A673 (cell line): Measurements from ENCODE around the gene OAS2. TPM values are rescaled to one million over a fixed set of nuclear protein-coding genes. Genes with fewer than 3 reads are reported as not detected.

ENCODE experiments used
- BruUV-seq: library from RNA; stranded (reverse); fragments of 400-500 nt; replicated peaks from 2 replicates; lab custom pipeline; 2021; lab: Mats Ljungman, UMichigan
- CTCF ChIA-PET: fragments of 300-600 bp; sonication (Branson Sonifier 250); formaldehyde crosslinking; loops from one replicate; lab custom pipeline; 2022; ENCODE audit warnings: antibody characterized with exemption; lab: Charles Lee
- POLR2A ChIA-PET: fragments of 300-600 bp; sonication (Branson Sonifier 250); formaldehyde crosslinking; loops from one replicate; lab custom pipeline; 2022; ENCODE audit warnings: antibody characterized with exemption; ENCODE audit not compliant: low non-redundant PET; lab: Charles Lee
- DNase-seq: peaks from one replicate; pipeline ENCODE4 v3.0.0-alpha.2; 2015; ENCODE audit warnings: low spot score
- H3K27ac ChIP-seq: fragments of 200-600 bp; sonication (generic); 2 replicates; pipeline ENCODE4 v1.5.1; 2016; ENCODE audit warnings: mixed run types, low read depth, mild to moderate bottlenecking, mixed read lengths, antibody characterized with exemption, low read length; ENCODE audit not compliant: poor library complexity, severe bottlenecking
- H3K27me3 ChIP-seq: fragments of 200-600 bp; sonication (generic); replicated peaks from 2 replicates; pipeline ENCODE4 v1.6.1; 2017; ENCODE audit warnings: mixed run types, low read depth, mild to moderate bottlenecking, mixed read lengths, antibody characterized with exemption, low read length; ENCODE audit not compliant: insufficient read depth, poor library complexity
- H3K36me3 ChIP-seq: fragments of 200-600 bp; sonication (generic); 2 replicates; pipeline ENCODE4 v1.6.1; 2016; ENCODE audit warnings: mixed run types, mild to moderate bottlenecking, mixed read lengths, antibody characterized with exemption, low read length; ENCODE audit not compliant: insufficient read depth, poor library complexity, severe bottlenecking
- H3K4me1 ChIP-seq: fragments of 200-600 bp; sonication (generic); 2 replicates; pipeline ENCODE4 v1.6.1; 2017; ENCODE audit warnings: mixed run types, mild to moderate bottlenecking, mixed read lengths, antibody characterized with exemption, low read length; ENCODE audit not compliant: insufficient read depth, poor library complexity, severe bottlenecking
- H3K4me3 ChIP-seq: fragments of 200-600 bp; sonication (generic); 2 replicates; pipeline ENCODE4 v1.5.1; 2016; ENCODE audit warnings: low read depth, mixed run types, mild to moderate bottlenecking, mixed read lengths, low read length; ENCODE audit not compliant: poor library complexity, severe bottlenecking
- H3K9me3 ChIP-seq: fragments of 200-600 bp; sonication (generic); 2 replicates; pipeline ENCODE4 v1.6.1; 2016; ENCODE audit warnings: mixed run types, low read depth, mild to moderate bottlenecking, mixed read lengths, antibody characterized with exemption, low read length; ENCODE audit not compliant: poor library complexity, severe bottlenecking
- EZH2 ChIP-seq: fragments of 200-600 bp; sonication (generic); IDR thresholded peaks from 2 replicates; pipeline ENCODE4 v1.6.1; 2017; ENCODE audit warnings: borderline replicate concordance, low read depth, mild to moderate bottlenecking, mixed read lengths, antibody characterized with exemption, low read length; ENCODE audit not compliant: poor library complexity, severe bottlenecking
- intact Hi-C: fragments of 100-400 bp; cut with micrococcal nuclease; formaldehyde crosslinking; loops from one replicate; pipeline ENCODE4 v1.10.0; 2022; ENCODE audit not compliant: unreplicated experiment
- total RNA-seq: library from RNA; stranded (reverse); gene quantifications from 2 replicates; pipeline ENCODE4 v1.2.3, GENCODE V29; 2021
- TF ChIP-seq, protein P1 (sequence below): fragments of 300-800, 200-600 bp; sonication (generic); conservative IDR thresholded peaks from 2 replicates; pipeline ENCODE4 v1.5.1; 2017; ENCODE audit warnings: low read depth, mild to moderate bottlenecking, antibody characterized with exemption, low read length, moderate library complexity, mixed read lengths

Gene OAS2
- total RNA-seq, 1 experiment from 2014 or later: not detected

DNA sequence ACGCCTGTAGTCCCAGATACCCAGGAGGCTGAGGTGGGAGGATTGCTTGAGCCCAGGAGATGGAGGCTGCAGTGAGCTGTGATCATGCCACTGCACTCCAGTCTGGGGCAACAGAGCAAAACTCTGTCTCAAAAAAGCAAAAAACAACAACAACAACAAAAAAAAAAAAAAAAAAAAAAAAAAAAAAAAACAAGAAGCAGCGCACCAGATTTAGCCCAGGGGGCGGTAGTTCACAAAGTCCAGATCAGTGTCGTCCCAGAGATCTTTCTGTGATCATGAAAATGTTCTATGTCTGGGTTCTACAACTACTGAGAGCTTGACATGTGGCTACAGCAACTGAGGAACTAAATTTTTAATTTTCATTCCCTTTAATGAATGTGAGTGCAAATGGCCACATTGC, 27.4 kb downstream of the OAS2 start:
- no peaks in the 10 kb centered on the region for H3K4me1 ChIP-seq
- no peaks in the 10 kb centered on the region for H3K9me3 ChIP-seq
- H3K27me3 ChIP-seq: no peaks in the 10 kb centered on the region
- TF ChIP-seq EZH2: no peak
- TF ChIP-seq, protein P1, sequence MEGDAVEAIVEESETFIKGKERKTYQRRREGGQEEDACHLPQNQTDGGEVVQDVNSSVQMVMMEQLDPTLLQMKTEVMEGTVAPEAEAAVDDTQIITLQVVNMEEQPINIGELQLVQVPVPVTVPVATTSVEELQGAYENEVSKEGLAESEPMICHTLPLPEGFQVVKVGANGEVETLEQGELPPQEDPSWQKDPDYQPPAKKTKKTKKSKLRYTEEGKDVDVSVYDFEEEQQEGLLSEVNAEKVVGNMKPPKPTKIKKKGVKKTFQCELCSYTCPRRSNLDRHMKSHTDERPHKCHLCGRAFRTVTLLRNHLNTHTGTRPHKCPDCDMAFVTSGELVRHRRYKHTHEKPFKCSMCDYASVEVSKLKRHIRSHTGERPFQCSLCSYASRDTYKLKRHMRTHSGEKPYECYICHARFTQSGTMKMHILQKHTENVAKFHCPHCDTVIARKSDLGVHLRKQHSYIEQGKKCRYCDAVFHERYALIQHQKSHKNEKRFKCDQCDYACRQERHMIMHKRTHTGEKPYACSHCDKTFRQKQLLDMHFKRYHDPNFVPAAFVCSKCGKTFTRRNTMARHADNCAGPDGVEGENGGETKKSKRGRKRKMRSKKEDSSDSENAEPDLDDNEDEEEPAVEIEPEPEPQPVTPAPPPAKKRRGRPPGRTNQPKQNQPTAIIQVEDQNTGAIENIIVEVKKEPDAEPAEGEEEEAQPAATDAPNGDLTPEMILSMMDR: peak; percentile 63
- peak; percentile 28 for DNase-seq
- ChIA-PET POLR2A (no interaction called here), CTCF (interaction anchor here (0.7 to 1.6 kb wide), 4 partner anchors 13 to 168 kb away, joined by 3 to 6 read pairs (median 4); no protein-coding TSS in a partner anchor)
- no peak overlapping the region for H3K4me3 ChIP-seq
- BruUV-seq: no TSS peak
- H3K27ac ChIP-seq: no peak overlapping the region
- intact Hi-C loops: no loop called here
- no peaks in the 10 kb centered on the region for H3K36me3 ChIP-seq

DNA sequence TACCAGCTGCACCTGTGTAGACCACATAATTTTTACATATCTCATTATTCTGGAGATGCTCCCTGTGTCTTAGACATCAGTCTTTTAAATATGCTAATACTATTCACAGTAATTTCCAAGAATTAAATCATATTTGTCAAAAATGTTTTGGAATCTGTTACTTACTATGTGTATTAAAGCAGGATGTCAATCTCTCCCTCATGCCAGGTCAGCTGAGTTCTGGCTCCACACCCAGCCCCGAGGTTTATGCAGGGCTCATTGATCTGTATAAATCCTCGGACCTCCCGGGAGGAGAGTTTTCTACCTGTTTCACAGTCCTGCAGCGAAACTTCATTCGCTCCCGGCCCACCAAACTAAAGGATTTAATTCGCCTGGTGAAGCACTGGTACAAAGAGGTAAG, 27.9 kb downstream of the OAS2 start:
- DNase-seq: no peak
- Histone ChIP-seq H3K4me1 (no peaks in the 10 kb centered on the region), H3K27me3 (no peaks in the 10 kb centered on the region), H3K9me3 (peaks cover 2% of the 10 kb centered on the region), H3K27ac (no peak overlapping the region), H3K4me3 (no peak overlapping the region), H3K36me3 (no peaks in the 10 kb centered on the region)
- ChIA-PET POLR2A (no interaction called here), CTCF (interaction anchor here (0.7 to 1.3 kb wide), 3 partner anchors 15 to 168 kb away, joined by 3 to 6 read pairs (median 3); no protein-coding TSS in a partner anchor)
- BruUV-seq: no TSS peak
- TF ChIP-seq, protein P1: no peak
- no peak for TF ChIP-seq EZH2
- intact Hi-C loops: no loop called here

GRCh38 chr12:113006641-113007040, 28.3 kb downstream of the OAS2 start:
- intact Hi-C loops: no loop called here
- Histone ChIP-seq H3K27me3 (no peaks in the 10 kb centered on the region), H3K9me3 (peaks cover 6% of the 10 kb centered on the region), H3K36me3 (no peaks in the 10 kb centered on the region), H3K27ac (no peak overlapping the region), H3K4me1 (no peaks in the 10 kb centered on the region), H3K4me3 (no peak overlapping the region)
- BruUV-seq: no TSS peak
- ChIA-PET CTCF (interaction anchor here (0.8 kb wide), 1 partner anchor 14 kb away, joined by 3 read pairs; no protein-coding TSS in a partner anchor), POLR2A (no interaction called here)
- no peak for TF ChIP-seq EZH2
- TF ChIP-seq, protein P1: no peak
- no peak for DNase-seq
